ENCODE data around the gene PITHD1.
"Not testable (repeated sequence)": the region's sequence is repeated elsewhere in the genome, so short reads cannot be mapped to it uniquely, and the experiment has no call there.

The PITHD1 gene

GRCh38 chr1:23799570-23800399 is 21.6 kb downstream of the PITHD1 start:
- DNase-seq, result peak; percentile 74

GRCh38 chr1:23800400-23801337 is 22.5 kb downstream of the PITHD1 start, which contains the start of gene GALE:
Gene GALE (minus strand): TSS chr1:23800754. CDS start chr1:23799007, 1,747 bp downstream.
- DNase-seq, result peak; percentile 99

- DNase-seq, result no peak
Observed at GRCh38 chr1:23801338-23801748, 23.1 kb downstream of the PITHD1 start.

GRCh38 chr1:23801876-23802275 is 23.7 kb downstream of the PITHD1 start:
- no peak for DNase-seq

GRCh38 chr1:23802809-23803342 is 24.7 kb downstream of the PITHD1 start:
- not testable (repeated sequence) for DNase-seq

- DNase-seq, result no peak
Observed at GRCh38 chr1:23803674-23804073, 25.5 kb downstream of the PITHD1 start.

GRCh38 chr1:23804183-23804835 is 26.1 kb downstream of the PITHD1 start:
- DNase-seq, result no peak

- DNase-seq, result no peak
Observed at GRCh38 chr1:23805025-23805424, 26.8 kb downstream of the PITHD1 start.

- no peak for DNase-seq
Observed at GRCh38 chr1:23806280-23806679, 28.1 kb downstream of the PITHD1 start.

- DNase-seq, result no peak
Observed at GRCh38 chr1:23807453-23807852, 29.2 kb downstream of the PITHD1 start.

GRCh38 chr1:23809751-23810171 is 31.5 kb downstream of the PITHD1 start:
- DNase-seq, result peak; percentile 92

GRCh38 chr1:23810818-23811540 is 32.8 kb downstream of the PITHD1 start:
- peak; percentile 77 for DNase-seq

GRCh38 chr1:23814016-23814415 is 35.8 kb downstream of the PITHD1 start:
- DNase-seq, result no peak

- DNase-seq, result no peak
Observed at GRCh38 chr1:23816361-23816760, 38.1 kb downstream of the PITHD1 start.

GRCh38 chr1:23816906-23817305 is 38.7 kb downstream of the PITHD1 start:
- no peak for DNase-seq

GRCh38 chr1:23817633-23818032 is 39.4 kb downstream of the PITHD1 start:
- no peak for DNase-seq

- DNase-seq, result no peak
Observed at GRCh38 chr1:23823767-23824166, 45.5 kb downstream of the PITHD1 start.

- no peak for DNase-seq
Observed at GRCh38 chr1:23824711-23825075, 46.5 kb downstream of the PITHD1 start.

- peak; percentile 96 for DNase-seq
Observed at GRCh38 chr1:23825076-23825761, 47.0 kb downstream of the PITHD1 start, which contains the start of gene HMGCL. Gene HMGCL (minus strand): TSS chr1:23825429. CDS start chr1:23825415, 14 bp downstream.

GRCh38 chr1:23825762-23826522 is 47.7 kb downstream of the PITHD1 start:
- peak; percentile 67 for DNase-seq
